DMS 273 (cell line): ENCODE data around the gene FUBP3.

Experiments used
- DNase-seq: peaks from one replicate; lab custom pipeline; 2025; ENCODE audit not compliant: unreplicated experiment; lab: John Stamatoyannopoulos, UW

Gene FUBP3

DNA sequence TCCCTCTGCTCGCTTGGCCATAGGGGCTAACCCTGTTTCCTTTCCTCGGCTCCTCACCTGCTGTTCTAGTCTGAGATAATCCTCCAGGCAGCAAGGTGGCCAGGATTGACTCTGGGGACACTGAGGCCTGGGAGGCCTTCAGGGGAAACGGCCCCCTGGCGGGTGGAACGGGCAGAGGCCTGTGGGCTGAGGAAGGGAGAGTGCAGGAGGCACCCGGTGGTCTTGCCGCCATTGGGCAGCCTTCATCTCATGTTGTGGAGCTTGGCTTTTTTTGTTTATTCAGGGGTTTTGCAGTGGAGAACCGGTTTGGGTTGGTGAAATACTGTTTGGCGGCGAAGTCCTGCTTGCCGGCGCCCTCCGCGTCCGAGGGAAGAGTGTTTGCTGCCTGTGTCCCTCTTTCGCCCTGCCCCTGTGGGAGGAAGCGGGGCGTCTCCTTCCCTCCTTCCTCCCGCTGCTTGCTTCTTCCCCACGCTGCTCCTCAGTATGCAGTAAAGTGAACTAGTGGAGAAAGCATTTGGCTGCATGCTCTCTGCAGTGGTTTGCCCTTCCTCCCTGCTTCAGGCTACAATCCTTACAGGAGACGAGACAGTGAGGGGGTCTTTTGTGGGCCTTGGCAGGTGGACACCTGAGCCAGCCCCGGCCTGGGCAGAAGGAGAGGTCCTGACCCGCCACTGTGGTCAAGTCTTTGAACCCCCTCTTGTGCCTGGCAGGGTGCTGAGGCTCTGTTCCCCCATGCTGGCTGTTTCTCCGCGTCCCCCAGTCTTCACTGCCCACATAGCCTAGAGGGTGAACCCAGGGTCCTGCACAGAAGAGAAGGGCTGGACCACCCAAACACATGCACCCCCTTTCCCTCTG is 54.2 kb downstream of the FUBP3 start:
- DNase-seq = no peak

DNA sequence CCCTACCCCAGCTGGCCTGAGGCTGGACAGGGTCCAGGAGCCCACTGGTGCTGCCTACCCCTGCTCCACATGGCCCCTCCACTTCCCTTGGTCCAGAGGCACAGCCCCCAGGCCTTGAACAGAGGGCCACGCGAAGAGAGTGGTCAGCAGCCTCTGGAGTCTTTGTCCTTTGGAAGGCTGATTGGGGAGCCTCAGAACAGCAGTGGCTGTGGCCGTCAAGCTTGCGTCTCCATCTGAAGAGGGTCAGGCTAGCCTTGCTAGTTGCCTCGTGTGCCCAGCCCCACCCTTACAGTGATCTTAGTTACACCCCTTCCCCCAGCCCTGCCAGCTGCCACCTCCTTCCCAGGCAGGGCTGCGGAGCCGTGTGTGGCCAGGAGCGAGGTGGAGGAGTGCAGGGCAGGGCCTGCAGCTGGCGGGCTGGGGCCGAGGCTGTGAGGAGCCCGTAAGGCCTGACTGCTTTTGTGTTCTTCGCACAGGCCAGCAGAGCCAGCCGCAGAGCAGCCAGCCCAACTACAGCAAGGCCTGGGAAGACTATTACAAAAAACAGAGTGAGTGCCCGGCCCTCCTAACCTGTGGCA is 54.9 kb downstream of the FUBP3 start:
- peak; percentile 74 for DNase-seq

DNA sequence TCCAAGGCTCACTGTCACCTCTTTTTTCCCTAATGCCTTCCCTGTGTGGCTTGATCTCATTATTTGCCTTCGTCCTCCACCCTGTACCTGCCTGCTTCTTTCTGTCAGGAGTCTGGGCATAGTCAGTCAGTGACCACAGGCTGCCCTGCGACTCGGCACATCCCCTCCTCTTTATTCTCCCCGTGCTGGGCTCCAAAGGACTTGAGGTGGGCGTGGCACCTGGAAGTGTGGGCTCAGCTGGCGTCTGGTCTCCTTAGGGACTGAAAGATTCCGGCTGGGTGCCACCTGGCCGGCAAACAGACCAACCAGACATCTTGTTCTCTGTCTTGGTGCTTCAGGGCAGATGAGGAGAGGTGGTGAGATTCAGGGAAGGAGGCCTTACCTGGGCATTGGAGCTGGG is 55.4 kb downstream of the FUBP3 start:
- no peak for DNase-seq

DNA sequence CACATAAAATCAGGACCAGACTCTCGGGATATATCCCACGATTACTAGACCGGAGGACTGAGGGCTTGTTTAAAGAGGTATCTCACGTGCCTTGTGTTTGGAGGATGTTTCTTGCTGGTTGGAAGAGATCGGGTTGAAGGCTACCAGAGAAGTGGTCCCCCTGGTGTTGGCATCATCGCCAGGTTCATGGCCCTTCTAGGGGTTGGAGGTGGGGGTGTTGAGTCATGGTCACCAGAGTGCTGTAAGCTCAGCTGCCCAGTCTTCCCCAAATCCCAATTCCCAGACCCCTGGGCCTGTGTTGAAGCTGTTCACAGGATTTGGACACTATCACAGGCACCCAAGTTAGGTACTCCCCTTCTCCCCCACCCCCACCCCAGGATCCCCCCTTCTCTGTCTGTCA is 55.9 kb downstream of the FUBP3 start:
- no peak for DNase-seq

DNA sequence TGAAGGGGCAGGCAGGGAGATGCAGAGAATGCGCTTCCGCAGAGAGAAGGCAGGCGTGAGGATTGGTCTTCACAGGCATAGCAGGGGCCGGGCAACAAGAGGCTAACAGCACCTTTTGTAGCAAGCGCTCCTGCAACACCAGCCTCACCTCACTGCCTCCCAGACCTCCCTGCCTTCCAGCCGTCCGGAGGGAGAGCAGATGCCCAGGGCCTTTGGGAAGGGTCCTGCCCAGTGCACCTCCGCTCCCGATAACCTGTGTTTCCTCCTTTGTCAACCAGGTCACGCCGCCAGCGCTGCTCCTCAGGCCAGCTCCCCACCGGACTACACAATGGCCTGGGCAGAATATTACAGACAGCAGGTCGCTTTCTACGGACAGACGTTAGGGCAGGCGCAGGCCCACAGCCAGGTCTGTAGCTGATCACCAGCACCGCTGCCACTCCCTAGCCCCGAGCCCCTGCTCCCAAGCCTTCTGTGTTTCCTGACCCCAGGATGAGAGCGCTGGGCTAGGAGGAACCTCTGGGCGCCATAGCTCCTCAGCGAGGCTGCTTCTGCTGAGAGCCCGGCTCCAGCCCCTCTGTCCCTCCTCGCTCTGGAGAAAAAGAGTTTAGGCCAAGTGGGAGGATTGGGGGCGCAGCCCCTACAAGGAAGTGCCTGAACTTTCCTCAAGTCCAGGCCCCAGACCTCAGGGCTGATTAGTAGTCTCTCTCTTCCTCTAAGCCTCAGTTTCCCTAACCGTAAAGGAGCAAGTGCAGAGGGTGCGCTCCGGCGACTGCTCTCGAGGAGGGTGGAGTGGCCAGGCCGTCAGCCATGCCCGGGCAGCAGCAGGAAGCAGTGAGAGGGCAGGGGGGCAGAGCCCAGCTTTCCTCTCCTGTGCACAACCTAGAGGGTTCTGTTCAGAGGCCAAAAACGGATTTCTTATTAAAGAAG is 56.6 kb downstream of the FUBP3 start:
- DNase-seq = no peak

DNA sequence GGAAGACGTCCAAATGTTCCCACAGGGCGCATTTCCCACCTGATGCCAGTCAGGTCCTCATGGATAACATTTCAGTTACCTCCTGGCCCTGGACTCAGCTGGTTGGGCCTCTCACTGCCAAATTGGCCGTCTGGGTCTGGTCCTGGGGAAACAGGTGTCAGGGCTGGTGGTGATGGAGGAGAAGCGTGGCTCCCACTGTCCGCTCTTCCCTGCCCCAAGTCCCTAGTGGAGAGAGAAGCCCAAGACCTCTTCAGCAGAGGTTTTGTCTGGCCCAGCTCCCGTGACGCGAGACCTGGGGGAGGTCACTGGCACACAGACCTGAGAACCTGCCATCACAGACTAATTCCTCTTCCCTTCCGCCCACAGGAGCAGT is 57.3 kb downstream of the FUBP3 start:
- no peak for DNase-seq

DNA sequence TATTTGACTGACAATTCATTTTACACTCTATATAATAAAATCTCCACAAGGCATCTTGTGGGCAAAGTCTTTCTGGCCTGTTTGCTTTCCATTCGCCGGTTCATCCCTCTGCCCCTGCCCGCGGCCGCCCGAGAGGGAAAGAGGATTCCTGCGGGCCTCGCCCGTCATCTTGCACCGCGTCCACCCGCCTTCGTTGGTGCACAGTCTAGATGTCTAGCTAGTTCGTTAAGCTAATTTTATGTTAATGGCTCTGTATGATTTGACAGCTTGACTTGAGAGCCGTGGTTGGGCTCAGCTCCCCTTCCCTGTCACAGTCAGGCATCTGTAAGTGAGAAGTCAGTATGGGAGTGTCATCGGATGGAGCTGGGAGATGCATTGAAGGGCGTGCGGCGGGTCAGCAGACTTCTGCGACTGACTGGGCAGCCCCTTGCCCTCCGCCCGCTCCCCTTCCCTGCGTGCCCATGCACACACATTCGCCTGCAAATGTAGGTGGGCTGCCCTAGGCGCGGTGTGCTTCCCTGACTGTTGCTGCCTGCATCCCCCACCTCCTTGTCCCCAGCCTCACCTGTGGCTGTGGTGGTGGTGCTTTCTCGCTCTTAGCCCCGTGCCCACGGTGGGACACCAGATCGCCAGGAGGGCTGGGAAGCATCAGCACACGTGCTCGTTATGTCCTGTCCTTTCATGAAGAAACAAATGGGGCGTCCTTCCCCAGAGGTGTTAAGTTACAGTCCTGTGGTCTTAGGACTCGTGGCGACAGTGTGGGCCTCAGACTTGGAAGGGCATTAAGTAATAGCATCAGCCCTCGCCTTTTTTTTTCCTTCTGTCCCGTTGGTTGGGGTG is 59.1 kb downstream of the FUBP3 start:
- no peak for DNase-seq

DNA sequence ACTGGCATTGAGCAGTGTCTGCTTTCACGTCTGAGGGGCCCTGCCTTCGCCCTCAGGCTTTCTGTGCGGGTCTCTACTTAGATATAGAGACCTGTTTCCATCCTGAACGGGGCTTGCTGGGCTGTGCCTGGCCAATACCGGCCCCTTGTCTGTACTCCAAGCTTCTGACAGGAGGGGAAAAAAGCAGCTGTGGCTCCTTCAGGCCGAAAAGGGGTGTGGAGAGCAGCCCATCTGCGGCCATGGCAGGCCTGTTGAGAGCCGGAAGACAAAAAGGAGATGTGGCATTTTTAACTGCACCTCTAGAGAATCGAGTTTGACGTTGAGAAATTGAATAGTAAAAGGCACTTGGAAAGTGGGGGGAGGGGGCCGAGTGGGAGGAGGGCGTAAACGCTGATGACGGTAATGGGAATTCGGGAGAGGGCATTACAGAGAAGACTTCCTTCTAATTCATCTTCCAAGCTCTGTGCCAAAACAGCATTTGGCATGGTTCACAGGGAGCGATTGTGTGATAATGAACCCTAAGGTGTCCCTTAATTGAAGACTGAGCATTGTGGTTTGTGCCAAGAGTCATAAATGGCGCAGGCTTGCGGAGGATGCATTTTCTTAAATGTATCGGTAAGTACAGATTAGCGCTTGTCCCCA is 59.9 kb downstream of the FUBP3 start:
- DNase-seq = peak; percentile 45

DNA sequence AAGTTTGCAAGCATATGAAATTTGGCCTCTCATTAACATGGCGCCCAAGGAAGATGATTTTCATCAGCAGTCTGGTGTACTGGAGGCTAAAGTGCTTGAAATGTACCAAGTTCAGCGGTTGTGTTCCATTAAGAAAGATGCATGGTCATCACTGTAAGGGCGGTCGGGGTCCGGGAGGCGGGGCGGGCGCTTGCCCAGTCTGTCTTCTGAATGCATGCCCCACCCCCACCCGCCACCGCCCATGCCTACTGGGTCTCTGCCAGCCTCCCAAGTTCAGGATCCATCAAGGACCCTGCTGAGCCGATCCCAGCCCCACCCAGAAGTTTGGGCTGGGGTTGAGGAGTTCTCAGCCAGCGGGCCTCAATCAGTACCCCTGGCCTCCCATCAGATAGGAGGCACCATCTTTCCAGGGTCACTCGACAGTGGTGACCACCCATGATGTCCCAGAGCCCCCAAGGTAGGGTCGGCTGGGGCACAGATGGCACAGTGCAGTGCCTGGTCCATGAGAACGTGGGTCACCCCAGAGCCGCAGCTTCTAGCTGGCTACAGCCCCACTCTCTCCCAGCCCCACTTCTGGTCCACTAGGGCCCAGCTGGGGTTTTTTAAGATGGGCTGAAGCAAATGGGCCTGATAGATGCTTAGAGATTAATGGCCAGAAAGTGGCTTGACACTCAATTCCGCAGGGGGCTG is 60.6 kb downstream of the FUBP3 start:
- DNase-seq = no peak

DNA sequence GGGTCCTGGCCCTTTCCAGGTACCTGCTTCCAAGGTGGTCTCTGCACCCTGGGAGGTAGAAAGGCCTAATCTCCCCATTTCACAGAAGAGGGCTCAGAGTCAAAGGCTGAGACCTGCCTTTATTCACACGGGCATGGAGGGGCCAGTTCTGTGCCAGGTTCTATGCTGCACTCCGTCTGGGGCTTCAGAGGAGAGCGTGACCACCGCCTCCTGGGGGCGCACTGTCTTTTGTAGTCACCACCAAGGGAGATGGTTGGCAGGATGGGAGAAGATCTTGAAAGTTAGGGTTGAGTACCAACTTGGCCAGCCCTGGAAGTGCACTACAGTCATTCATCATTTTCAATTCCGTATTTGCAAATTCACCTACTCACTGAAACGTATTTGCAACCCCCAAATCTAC is 61.3 kb downstream of the FUBP3 start:
- DNase-seq = peak; percentile 24

DNA sequence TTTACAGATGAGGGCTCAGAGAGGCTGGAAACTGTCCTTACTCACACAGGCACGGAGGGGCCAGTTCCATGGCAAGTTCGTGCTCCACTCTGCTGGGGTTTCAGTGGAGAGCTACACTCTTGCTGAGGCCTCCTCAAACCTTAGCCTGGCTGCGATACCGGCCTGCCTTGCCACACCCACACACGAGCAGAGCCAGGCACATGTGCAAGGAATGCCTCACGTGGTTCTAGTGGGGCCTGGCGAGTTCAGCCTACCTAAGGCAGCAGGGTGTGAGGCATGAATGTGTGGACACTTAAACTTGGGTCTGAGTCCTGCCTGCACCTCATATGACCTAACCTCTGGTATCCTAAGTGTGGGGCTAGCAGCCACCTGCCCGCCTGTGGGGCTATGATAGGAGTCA is 63.5 kb downstream of the FUBP3 start:
- no peak for DNase-seq

DNA sequence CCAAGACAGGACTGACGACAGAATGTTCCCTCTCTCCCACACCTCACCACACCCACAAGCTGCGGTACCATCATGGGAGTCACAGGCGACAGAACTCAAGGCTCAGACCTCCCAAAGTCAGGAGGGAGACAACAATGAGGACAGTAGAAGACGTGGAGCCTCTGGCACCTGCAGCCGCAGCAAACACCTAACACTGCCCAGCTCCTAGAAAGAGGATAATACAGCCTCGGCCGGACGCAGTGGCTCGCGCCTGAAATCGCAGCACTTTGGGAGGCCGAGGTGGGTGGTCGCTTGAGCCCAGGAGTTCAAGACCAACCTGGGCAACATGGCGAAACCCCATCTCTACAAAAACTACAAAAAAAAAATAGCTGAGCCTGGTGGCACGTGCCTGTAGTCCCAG is 71.8 kb downstream of the FUBP3 start:
- no peak for DNase-seq

DNA sequence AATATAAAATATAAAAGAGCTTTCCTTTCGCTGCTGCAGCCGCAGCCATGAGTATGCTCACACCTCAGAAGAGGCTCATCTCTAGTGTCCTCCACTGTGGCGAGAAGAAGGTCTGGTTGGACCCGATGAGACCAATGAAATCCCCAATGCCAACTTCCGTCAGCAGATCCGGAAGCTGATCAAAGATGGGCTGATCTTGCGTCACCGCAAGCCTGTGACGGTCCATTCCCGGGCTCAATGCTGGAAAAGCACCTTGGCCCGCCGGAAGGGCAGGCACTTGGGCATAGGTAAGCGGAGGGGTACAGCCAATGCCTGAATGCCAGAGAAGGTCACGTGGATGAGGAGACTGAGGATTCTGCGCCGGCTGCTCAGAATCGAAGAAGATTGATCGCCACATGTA is 72.4 kb downstream of the FUBP3 start:
- no peak for DNase-seq

DNA sequence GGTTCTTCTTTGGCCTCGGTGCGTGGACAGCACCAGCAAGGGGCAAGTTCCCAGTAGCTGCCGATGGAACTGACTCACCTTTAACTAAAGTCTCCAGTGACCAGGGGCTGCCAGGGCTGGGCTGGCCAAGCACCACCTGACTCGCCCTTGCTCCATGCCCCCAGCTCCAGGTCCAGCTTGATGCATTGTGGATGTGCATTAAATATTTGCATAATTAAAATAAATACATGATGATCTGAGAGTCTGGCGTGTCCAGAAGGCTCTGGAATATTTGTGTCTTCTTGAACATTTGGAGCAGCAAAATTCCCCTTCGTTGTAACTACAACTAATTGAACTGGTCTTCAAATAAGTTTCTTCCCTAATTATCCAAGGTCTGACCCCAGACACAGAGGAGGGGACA is 75.5 kb downstream of the FUBP3 start:
- no peak for DNase-seq

DNA sequence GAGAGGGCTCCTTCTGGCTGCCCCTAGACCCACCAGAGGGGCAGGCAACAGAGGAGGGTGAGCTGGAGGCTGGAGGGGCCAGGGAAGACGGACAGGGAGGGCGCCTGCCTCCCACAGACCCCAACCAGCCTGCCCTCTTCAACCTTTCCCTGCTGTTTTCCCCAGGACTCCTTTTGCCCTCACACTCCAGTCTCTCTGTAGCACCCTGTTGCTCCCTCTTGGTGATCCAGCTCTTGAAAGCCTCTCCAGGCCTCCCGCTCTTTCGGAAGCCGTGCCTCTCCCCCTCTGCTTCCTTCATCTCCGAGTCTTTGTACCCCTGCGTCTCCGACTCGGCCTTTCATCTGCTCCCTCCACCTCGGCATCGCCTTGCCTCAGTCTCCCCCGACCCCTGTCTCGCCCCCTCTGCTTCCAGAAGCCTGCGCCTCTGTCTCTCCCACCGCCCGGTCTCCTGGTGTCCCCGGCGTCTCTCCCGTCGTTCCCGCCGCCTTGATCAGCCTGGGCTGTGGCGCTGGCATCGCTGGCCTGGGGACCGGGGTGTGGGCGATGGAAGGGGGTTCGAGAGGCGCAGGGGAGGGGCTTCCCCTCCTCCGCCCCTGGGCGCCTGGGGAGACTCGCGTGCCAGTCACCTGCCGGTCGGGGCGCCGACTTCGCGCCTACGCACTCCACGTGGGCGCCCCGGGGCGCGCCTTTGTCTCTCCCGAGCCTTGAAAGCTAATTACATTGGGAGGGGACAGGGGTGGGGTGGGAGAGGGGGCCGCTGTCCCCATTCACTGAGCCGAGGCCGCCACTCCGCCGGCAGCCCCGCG is 79.7 kb downstream of the FUBP3 start:
- no peak for DNase-seq

DNA sequence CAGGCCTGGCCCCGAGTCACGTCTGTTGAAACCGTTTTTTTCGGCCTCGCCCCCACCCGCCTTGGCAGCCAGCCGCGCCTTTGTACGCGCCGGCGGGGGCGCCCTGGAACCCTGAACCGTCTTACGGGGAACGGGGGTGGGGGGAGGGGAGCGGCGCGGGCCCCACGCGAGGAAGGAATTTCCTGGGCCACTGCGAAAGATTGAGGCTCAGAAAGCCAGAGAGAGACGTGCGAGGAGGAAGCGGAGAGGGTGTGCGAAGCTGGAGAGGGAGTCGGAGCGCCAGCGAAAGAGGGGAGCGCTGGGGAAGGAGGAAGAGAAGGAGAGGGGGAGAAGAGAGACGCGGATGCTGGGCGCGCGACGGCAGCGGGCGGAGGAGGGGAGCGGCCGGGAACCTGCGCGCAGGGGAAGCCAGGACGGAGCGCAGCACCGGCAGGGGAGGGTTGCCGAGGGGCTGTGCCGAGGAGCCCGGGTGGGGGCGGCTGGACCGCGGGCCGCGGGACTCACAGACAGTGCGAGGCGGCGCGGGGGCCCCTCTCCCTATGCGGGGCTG is 80.4 kb downstream of the FUBP3 start:
- peak; percentile 71 for DNase-seq

DNA sequence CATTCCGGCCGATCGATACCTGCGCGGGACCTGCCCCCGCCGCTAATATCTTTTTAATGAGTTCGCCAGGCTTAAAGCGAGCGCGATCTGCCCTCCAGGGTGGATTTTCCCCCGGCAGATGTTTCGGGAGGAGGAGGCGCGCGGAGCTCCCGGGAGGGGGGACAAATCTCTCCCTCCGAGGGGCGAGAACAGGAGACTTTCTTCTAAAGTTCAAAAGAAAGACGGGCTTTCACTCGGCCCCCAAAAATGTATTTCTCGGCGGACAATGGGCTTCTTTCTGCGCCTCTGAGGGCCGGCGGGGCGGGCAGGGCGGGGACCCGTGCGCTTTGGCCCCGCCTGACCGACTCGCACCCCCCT is 80.9 kb downstream of the FUBP3 start:
- peak; percentile 56 for DNase-seq

DNA sequence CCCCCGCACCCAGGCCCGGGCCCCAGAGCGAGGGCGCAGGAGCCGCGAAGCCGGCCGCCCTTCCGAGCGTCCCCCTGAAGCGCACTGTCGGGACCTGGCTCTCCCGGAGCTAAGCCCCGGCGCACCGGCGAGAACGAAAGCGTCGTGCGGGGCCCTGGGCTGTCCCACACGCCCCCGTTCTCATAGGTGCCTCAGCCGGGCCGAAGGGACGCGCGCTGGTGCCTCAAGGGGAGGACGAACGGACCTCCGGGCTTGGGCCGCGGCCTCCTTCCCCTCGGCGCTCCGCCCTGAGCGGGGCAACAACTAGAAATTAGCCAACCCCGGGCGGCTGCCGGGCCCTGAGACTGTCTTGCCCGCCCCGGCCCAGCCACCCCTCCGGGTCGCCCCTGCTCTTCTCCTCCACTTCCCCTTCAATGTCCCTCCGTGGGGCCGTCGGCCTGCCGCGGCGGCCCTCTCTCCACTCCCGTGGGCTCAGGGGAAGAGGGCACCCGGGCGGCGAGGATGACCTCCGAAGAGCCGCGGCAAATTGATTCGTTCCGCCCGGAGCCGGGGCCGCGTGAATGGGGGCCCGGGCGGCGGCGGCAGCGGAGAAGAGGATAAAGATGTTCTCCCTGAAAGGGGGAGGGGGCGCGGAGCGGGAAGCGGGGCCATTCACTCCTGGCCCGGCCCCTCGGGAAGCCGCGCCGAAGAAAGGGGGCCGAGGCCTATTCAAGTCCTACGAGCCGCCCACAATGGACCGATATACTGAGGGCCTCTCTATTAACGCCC is 81.5 kb downstream of the FUBP3 start:
- peak; percentile 79 for DNase-seq
